GM23338 (cell line): ENCODE data around the gene TMEM132D. TPM values are rescaled to one million over a fixed set of nuclear protein-coding genes. Genes with fewer than 3 reads are reported as not detected.

ENCODE experiments used
- ATAC-seq: fragments of 200-7000 bp; cut with Tn5 transposase; 3 replicates; pipeline ENCODE4 v1.9.1; 2020
- DNase-seq: peaks from one replicate; pipeline ENCODE4 v3.0.0-alpha.2; 2015; ENCODE audit warnings: low spot score
- H2AFZ ChIP-seq: fragments of 200-600 bp; sonication (generic); 2 replicates; pipeline ENCODE4 v1.8.0; 2016; ENCODE audit warnings: antibody characterized with exemption, mild to moderate bottlenecking, moderate library complexity
- H3F3A ChIP-seq: fragments of 200-600 bp; sonication (generic); replicated peaks from 2 replicates; pipeline ENCODE4 v1.8.0; 2017; ENCODE audit warnings: antibody characterized with exemption, mixed run types, low read depth
- H3K27ac ChIP-seq: fragments of 200-600 bp; sonication (generic); 2 replicates; pipeline ENCODE4 v1.6.1; 2016; ENCODE audit warnings: low read depth
- H3K27me3 ChIP-seq: fragments of 200-600 bp; sonication (generic); 2 replicates; pipeline ENCODE4 v1.8.0; 2016; ENCODE audit warnings: mild to moderate bottlenecking, mixed run types, moderate library complexity; ENCODE audit not compliant: insufficient read depth
- H3K36me3 ChIP-seq: fragments of 200-600 bp; sonication (generic); 2 replicates; pipeline ENCODE4 v1.8.0; 2016; ENCODE audit warnings: mild to moderate bottlenecking; ENCODE audit not compliant: insufficient read depth
- H3K4me1 ChIP-seq: fragments of 200-600 bp; sonication (generic); 2 replicates; pipeline ENCODE4 v1.8.0; 2016; ENCODE audit warnings: mild to moderate bottlenecking, moderate library complexity; ENCODE audit not compliant: insufficient read depth
- H3K4me2 ChIP-seq: fragments of 200-600 bp; sonication (generic); 2 replicates; pipeline ENCODE4 v1.7.1; 2017; ENCODE audit warnings: mixed run types
- H3K4me3 ChIP-seq: fragments of 200-600 bp; sonication (generic); 2 replicates; pipeline ENCODE4 v1.6.1; 2016; ENCODE audit warnings: mixed run types
- H3K79me2 ChIP-seq: fragments of 200-600 bp; sonication (generic); replicated peaks from 2 replicates; pipeline ENCODE4 v1.8.0; 2017; ENCODE audit warnings: mild to moderate bottlenecking; ENCODE audit not compliant: insufficient read depth
- H3K9me2 ChIP-seq: fragments of 200-600 bp; sonication (generic); 2 replicates; pipeline ENCODE4 v1.8.0; 2017; ENCODE audit not compliant: insufficient read depth
- H4K20me1 ChIP-seq: fragments of 200-600 bp; sonication (generic); replicated peaks from 2 replicates; pipeline ENCODE4 v1.8.0; 2017; ENCODE audit warnings: mild to moderate bottlenecking; ENCODE audit not compliant: insufficient read depth
- H3K27ac Mint-ChIP-seq: 2 replicates; pipeline ENCODE4 v1.8.0; 2020; ENCODE audit warnings: inconsistent platforms, mild to moderate bottlenecking, moderate library complexity, mixed read lengths
- H3K27me3 Mint-ChIP-seq: 3 replicates; pipeline ENCODE4 v1.8.0; 2022; ENCODE audit warnings: low read depth, mild to moderate bottlenecking, moderate library complexity, mixed read lengths, inconsistent platforms; ENCODE audit not compliant: insufficient read depth, poor library complexity
- H3K36me3 Mint-ChIP-seq: 3 replicates; pipeline ENCODE4 v1.8.0; 2021; ENCODE audit warnings: low read depth, mild to moderate bottlenecking, inconsistent platforms, moderate library complexity, mixed read lengths
- H3K4me1 Mint-ChIP-seq: 3 replicates; pipeline ENCODE4 v1.8.0; 2020; ENCODE audit warnings: mild to moderate bottlenecking, inconsistent platforms, mixed read lengths
- H3K4me3 Mint-ChIP-seq: 3 replicates; pipeline ENCODE4 v1.8.0; 2021; ENCODE audit warnings: moderate library complexity, mild to moderate bottlenecking, inconsistent platforms, mixed read lengths
- H3K9me3 Mint-ChIP-seq: 3 replicates; pipeline ENCODE4 v1.8.0; 2020; ENCODE audit warnings: moderate library complexity, mild to moderate bottlenecking, inconsistent platforms, mixed read lengths
- CREB1 ChIP-seq: fragments of 250-450 bp; sonication (Bioruptor Pico); IDR thresholded peaks from 2 replicates; pipeline ENCODE4 v1.5.0; 2020; ENCODE audit warnings: low read depth, mild to moderate bottlenecking, moderate library complexity
- CTCF ChIP-seq, 2 experiments: fragments of 200-600 bp in 1 of 2; sonication (generic) in 1 of 2; conservative IDR thresholded peaks; 2 replicates each; pipeline versions ENCODE4 v1.5.1 to v1.6.1; 2016 to 2017; ENCODE audit warnings: antibody characterized with exemption in 2 of 2, low read depth in 2 of 2, mild to moderate bottlenecking in 2 of 2, moderate library complexity in 1 of 2
- ETS1 ChIP-seq: IDR thresholded peaks from 2 replicates; pipeline ENCODE4 v1.6.1; 2016; ENCODE audit warnings: antibody characterized with exemption
- EZH2 ChIP-seq: fragments of 200-600 bp; sonication (generic); IDR thresholded peaks from one replicate; pipeline ENCODE4 v1.8.0; 2017; ENCODE audit warnings: antibody characterized with exemption, mild to moderate bottlenecking, low read depth; ENCODE audit not compliant: unreplicated experiment
- EZH2phosphoT487 ChIP-seq: fragments of 200-600 bp; sonication (generic); IDR thresholded peaks from one replicate; pipeline ENCODE4 v1.8.1; 2018; ENCODE audit warnings: antibody characterized with exemption; ENCODE audit not compliant: unreplicated experiment
- JUNB ChIP-seq: IDR thresholded peaks from one replicate; pipeline ENCODE4 v1.6.1; 2016; ENCODE audit warnings: antibody characterized with exemption; ENCODE audit not compliant: unreplicated experiment
- NANOG ChIP-seq: IDR thresholded peaks from 2 replicates; pipeline ENCODE4 v1.6.1; 2016; ENCODE audit warnings: antibody characterized with exemption, borderline replicate concordance
- POLR2AphosphoS5 ChIP-seq: IDR thresholded peaks from 2 replicates; pipeline ENCODE4 v1.6.1; 2016; ENCODE audit warnings: antibody characterized with exemption, low read depth
- REST ChIP-seq: IDR thresholded peaks from one replicate; pipeline ENCODE4 v1.6.1; 2018; ENCODE audit warnings: antibody characterized with exemption; ENCODE audit not compliant: unreplicated experiment
- STAT1 ChIP-seq: IDR thresholded peaks from one replicate; pipeline ENCODE4 v1.6.1; 2016; ENCODE audit warnings: antibody characterized with exemption; ENCODE audit not compliant: unreplicated experiment
- ZNF114 ChIP-seq: fragments of 250-450 bp; sonication (Bioruptor Pico); IDR thresholded peaks from 2 replicates; pipeline ENCODE4 v1.5.0; 2020; ENCODE audit warnings: mild to moderate bottlenecking, moderate library complexity
- ZNF331 ChIP-seq: fragments of 250-450 bp; sonication (Bioruptor Pico); IDR thresholded peaks from 2 replicates; pipeline ENCODE4 v1.5.0; 2020; ENCODE audit warnings: low read depth, mild to moderate bottlenecking, moderate library complexity
- ZNF462 ChIP-seq: fragments of 250-450 bp; sonication (Bioruptor Pico); IDR thresholded peaks from 2 replicates; pipeline ENCODE4 v1.5.0; 2020; ENCODE audit warnings: mild to moderate bottlenecking, moderate library complexity
- polyA plus RNA-seq: library from polyadenylated mRNA; unstranded; fragments of >200 nt; fragmentation: Nextera tagmentation; extraction: Ambion mirVana; gene quantifications from 2 replicates; pipeline ENCODE4 v1.2.1, GENCODE V29; 2016
- total RNA-seq: library from RNA; depleted of rRNA; stranded (reverse); fragments of >200 nt; shearing (Covaris generic); gene quantifications from 2 replicates; pipeline ENCODE4 v1.2.3, GENCODE V29; 2014

TMEM132D gene
- total and polyA plus RNA-seq, 2 experiments from 2014 or later, result 0.44 to 5.3 TPM

- Histone ChIP-seq H3F3A (no peaks in the 10 kb centered on the region), H3K4me1 (no peaks in the 10 kb centered on the region), H3K9me2 (no peaks in the 10 kb centered on the region), H3K4me2 (no peak overlapping the region), H2AFZ (no peak overlapping the region), H3K4me3 (no peak overlapping the region), H3K36me3 (no peaks in the 10 kb centered on the region), H3K79me2 (no peaks in the 10 kb centered on the region), H4K20me1 (no peaks in the 10 kb centered on the region), H3K27me3 (no peaks in the 10 kb centered on the region), H3K27ac (no peak overlapping the region)
- Mint-ChIP-seq H3K36me3 (peaks cover 37% of the 10 kb centered on the region), H3K27me3 (peaks cover 4% of the 10 kb centered on the region), H3K4me3 (no peak overlapping the region), H3K9me3 (peaks cover 92% of the 10 kb centered on the region), H3K4me1 (no peaks in the 10 kb centered on the region), H3K27ac (no peak overlapping the region)
- no peak for ATAC-seq
- TF ChIP-seq ZNF462, result no peak
- TF ChIP-seq CREB1, result no peak
- no peak for TF ChIP-seq STAT1
- TF ChIP-seq JUNB, result no peak
- TF ChIP-seq EZH2, result no peak
- no peak for TF ChIP-seq REST
- no peak for TF ChIP-seq CTCF (conservative IDR thresholded peaks at IDR 0.05; ENCODE audit: low read depth in 2 of 2)
- no peak for TF ChIP-seq NANOG
- no peak for TF ChIP-seq EZH2phosphoT487
- TF ChIP-seq ZNF331 (CRISPR knock-in tag), result no peak
- TF ChIP-seq ZNF114, result no peak
- no peak for TF ChIP-seq ETS1
- TF ChIP-seq POLR2AphosphoS5, result no peak
- DNase-seq, result no peak
Observed at GRCh38 chr12:129246630-129247029, 657.2 kb downstream of the TMEM132D start.
